Activated CD8-positive, alpha-beta memory T cell treated with anti-CD3 and anti-CD28 coated beads, Interleukin-2, amount 50 U/mL, for 24 hours (primary cell): ENCODE data around the gene CALHM5.

Experiments
- DNase-seq: peaks from one replicate; pipeline ENCODE4 v3.0.0-alpha.2; 2020; ENCODE audit errors: extremely low read depth

Gene CALHM5

GRCh38 chr6:116550796-116551195 lies 39.4 kb downstream of the CALHM5 start:
- no peak for DNase-seq

DNA sequence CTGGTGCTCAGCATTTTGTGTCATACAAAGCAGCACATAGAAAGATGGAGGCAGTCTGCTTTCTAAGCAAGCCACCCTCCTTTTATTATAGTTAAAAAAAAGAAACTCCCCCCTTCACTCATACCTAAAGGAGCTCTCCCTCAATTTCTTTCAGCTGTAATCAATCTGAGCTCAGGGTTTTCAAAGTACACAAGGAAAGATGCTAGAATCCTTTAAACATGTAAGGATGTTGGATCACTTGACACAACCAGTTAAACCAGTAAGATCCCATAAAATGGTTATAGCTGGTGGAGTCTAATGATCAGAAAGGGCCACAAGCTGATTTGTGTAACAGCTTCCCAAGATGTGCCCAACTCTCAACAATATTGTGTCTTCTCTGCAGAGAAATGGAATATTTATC lies 42.0 kb downstream of the CALHM5 start, which contains the start of gene CALHM4:
CALHM4 (plus strand) TSS at position 301 of the 400 bp plus-strand sequence; CDS start at position 344, 43 bp downstream.
- DNase-seq, result no peak

DNA sequence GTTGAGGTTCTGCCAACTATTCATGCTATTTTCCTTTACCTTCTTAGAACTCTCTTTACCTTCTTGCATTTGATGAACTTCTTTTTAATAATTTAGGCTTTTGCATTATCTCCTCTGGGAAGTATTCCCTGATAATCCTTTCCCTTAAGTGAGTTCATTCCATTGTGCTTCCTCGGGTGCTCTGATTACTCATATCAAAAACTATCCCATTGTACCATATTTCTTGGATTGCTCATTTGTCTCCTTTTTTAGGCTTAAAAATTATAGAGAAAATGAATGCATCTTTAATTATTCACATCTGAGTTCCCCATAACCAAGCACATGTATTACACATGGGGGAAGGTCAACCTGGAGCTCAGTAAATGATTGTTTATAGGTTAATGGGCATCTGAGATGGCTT lies 44.6 kb downstream of the CALHM5 start:
- DNase-seq, result no peak

DNA sequence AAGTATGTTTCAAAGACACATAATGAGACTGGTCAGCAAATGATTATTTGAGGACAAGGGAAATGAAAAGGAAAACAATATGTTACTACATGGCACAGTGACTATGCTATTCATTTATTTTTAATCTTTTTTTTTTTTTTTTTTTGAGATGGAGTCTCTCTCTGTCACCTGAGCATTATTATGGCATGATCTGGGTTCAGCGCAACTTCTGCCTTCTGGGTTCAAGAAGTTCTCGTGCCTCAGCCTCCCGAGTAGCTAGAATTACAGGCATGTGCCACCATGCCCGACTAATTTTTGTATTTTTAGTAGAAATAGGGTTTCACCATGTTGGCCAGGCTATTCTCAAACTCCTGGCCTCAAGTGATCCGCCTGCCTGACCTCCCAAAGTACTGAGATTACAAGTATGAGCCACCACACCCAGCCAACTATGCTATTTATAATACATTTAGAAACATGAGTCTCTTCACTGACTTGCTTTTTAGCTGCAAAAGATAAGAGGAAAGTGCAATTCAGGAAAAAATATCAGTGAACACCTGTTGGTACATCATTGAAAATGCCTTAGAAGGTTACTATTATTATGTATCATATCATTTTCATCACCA lies 45.5 kb downstream of the CALHM5 start:
- no peak for DNase-seq

- no peak for DNase-seq
Measured at GRCh38 chr6:116557893-116558292, 46.5 kb downstream of the CALHM5 start.

- DNase-seq, result no peak
Measured at GRCh38 chr6:116560130-116560529, 48.7 kb downstream of the CALHM5 start.

- peak; percentile 37 for DNase-seq
Measured at GRCh38 chr6:116561377-116562018, 50.1 kb downstream of the CALHM5 start.

- DNase-seq, result no peak
Measured at GRCh38 chr6:116562019-116562403, 50.6 kb downstream of the CALHM5 start.

GRCh38 chr6:116562614-116563013 lies 51.2 kb downstream of the CALHM5 start:
- DNase-seq, result no peak

- no peak for DNase-seq
Measured at GRCh38 chr6:116563830-116564229, 52.4 kb downstream of the CALHM5 start.

- DNase-seq, result no peak
Measured at GRCh38 chr6:116564311-116564710, 52.9 kb downstream of the CALHM5 start.

DNA sequence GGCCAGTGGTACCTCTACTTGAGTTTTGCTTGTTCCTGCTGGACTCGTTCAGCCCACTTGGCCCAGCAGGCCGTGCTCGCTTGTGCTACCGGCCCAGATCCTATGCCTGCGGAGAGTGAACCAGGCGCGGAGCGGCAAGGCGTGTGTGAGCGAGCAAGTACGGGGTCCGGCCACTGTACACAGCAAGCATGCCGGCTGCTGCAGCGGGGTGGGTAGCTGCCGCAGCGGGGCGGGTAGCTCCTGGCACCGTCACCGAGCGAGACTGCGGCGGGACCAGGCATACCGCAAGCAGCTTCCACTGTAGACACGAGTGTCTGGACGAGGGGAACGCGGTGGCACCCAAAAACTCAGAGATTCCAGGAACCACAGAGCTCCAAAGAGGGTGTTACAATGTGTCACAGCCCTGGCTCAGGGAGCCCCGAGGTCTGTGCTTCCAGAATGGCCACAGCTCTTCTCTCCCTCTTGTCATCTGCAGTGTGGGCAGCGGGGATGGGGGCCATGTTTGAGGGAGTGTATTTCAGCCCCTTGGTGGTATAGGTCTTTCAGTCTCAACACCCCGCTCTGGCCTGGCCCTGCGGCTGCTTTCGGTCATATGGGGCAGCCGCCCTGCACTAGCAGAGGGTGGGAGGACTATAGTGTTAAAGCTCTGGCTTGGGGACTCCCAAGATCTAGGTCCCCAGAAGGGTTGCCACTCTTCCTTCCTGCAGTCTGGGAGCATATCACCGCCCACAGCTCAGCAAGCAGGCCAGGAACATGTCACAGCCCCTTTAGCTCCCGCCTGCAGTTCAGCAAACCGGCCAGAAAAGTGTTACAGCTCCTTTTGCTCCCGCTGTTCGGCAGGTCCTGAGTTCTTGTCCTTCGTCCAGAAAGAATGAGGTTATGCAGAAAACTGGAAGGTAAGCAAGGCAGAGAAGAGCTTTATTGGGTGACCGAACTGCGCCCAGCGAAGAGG lies 53.8 kb downstream of the CALHM5 start:
- DNase-seq, result no peak

DNA sequence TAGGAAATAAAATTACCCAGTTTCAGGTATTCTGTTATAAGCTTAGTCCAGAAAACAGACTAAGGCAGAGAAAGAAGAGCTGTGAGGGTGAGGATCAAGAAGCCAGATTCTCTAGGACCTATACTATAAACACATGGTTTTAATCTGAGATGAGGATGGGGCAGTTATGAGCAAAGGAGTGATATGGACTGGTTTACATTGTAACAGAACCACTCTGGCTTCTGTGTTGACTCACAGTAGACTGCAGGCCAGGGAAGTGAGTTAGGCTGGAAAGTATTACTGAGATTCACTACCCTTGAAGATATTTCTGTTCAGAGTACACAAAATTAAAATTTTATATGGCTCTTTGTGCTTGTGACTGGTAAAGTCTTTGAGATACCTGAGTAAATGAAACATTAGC lies 56.7 kb downstream of the CALHM5 start:
- DNase-seq, result no peak

DNA sequence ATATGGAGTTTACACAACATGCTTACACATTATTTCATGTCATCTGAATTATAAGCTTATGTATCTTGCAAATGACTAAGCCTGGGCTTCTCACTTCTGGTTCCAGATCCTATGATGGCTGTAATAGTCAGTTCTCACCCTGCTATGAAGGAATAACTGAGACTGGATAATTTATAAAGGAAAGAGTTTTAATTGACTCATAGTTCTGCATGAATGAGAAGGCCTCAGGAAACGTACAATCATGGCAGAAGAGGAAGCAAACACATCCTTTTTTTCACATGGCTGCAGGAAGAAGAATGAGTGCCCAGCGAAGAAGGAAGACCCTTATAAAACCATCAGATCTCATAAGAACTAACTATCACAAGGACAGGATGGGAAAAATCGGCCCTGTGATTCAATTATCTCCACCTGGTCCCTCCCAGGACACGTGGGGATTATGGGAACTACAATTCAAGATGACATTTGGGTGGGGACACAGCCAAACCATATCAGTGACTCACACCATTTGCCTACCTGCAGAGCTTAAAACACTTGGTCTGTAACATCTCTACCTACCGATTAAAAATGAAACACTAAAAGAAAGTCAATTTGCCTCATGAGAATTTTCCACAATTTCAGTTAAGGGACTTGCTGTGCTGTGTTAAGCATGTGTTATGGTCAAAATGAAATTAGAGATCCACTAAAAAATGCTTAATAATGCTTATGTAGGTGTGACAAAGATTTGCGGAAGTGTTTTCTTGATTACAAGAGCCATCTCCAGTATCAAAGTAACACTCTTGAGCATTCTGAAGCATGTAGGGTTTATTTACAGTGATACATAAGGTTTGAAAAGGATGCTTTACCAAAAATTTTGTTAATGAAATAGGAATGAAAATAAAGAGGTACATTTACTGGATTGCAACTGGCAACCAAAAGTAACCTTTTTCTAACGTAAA lies 57.6 kb downstream of the CALHM5 start:
- no peak for DNase-seq

- peak; percentile 94 for DNase-seq
Measured at GRCh38 chr6:116570856-116571682, 59.6 kb downstream of the CALHM5 start, which contains the start of gene RWDD1. RWDD1 (plus strand) TSS chr6:116571504; CDS start chr6:116571583, 79 bp downstream.

GRCh38 chr6:116571683-116572000 lies 60.2 kb downstream of the CALHM5 start:
- no peak for DNase-seq

- no peak for DNase-seq
Measured at GRCh38 chr6:116572162-116572561, 60.7 kb downstream of the CALHM5 start.
